ENCODE results near the gene LMF1.

DNA sequence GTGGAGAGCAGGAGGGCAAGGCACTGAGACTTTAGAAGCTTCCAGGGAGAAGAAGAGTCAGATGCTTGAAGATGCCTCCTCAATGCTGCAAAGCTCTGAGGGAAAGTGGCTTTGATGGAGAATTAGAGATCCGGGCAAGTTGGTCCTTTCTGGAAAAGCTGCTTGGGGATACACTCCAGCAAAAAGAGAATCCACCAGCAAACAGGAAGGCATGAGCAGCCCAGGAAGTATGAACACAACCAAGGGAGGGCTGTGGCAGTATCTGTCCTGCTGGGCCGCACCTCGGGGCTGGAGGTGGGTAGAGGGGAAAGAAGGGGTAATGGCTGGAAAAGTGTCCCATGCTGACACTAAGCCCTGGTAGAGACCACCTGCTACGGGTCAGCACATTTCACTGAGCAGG, 5.3 kb downstream of the LMF1 start:
- TF ChIP-seq, protein P1, sequence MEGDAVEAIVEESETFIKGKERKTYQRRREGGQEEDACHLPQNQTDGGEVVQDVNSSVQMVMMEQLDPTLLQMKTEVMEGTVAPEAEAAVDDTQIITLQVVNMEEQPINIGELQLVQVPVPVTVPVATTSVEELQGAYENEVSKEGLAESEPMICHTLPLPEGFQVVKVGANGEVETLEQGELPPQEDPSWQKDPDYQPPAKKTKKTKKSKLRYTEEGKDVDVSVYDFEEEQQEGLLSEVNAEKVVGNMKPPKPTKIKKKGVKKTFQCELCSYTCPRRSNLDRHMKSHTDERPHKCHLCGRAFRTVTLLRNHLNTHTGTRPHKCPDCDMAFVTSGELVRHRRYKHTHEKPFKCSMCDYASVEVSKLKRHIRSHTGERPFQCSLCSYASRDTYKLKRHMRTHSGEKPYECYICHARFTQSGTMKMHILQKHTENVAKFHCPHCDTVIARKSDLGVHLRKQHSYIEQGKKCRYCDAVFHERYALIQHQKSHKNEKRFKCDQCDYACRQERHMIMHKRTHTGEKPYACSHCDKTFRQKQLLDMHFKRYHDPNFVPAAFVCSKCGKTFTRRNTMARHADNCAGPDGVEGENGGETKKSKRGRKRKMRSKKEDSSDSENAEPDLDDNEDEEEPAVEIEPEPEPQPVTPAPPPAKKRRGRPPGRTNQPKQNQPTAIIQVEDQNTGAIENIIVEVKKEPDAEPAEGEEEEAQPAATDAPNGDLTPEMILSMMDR (IDR thresholded peaks at IDR 0.05; ENCODE audit: low read depth, low read length), result no peak
- TF ChIP-seq EZH2phosphoT487 (IDR thresholded peaks at IDR 0.05; ENCODE audit: low read depth), result no peak
